Spinal cord (tissue), 10 donors: ENCODE data around the gene PRTN3. TPM values are rescaled to one million over a fixed set of nuclear protein-coding genes. Genes with fewer than 3 reads are reported as not detected.

Experiments
- DNase-seq, 6 donors: peaks; one replicate each; pipeline versions ENCODE4 v3.0.0 to v3.0.0-alpha.2; 2013 to 2015; ENCODE audit warnings: low spot score in 6 of 6, low read depth in 4 of 6
- H3K27ac ChIP-seq: one replicate; pipeline ENCODE4 v1.5.1; 2013; ENCODE audit warnings: low read depth, low read length, control low read depth
- H3K27me3 ChIP-seq: one replicate; pipeline ENCODE4 v1.6.1; 2013; ENCODE audit warnings: low read length; ENCODE audit not compliant: control insufficient read depth, insufficient read depth
- H3K36me3 ChIP-seq: one replicate; pipeline ENCODE4 v1.6.1; 2013; ENCODE audit warnings: low read length; ENCODE audit not compliant: control insufficient read depth, insufficient read depth
- H3K4me1 ChIP-seq: one replicate; pipeline ENCODE4 v1.6.1; 2013; ENCODE audit warnings: low read length; ENCODE audit not compliant: control insufficient read depth, insufficient read depth
- H3K4me3 ChIP-seq: one replicate; pipeline ENCODE4 v1.5.1; 2013; ENCODE audit warnings: low read depth, low read length, control low read depth
- H3K9me3 ChIP-seq: one replicate; pipeline ENCODE4 v1.6.1; 2013; ENCODE audit warnings: low read length; ENCODE audit not compliant: control insufficient read depth, insufficient read depth
- WGBS: methylation state at CpG from one replicate; pipeline ENCODE4 v1.1.5; 2013; ENCODE audit warnings: missing lambda C conversion rate; ENCODE audit not compliant: insufficient coverage; 5-methylcytosine and 5-hydroxymethylcytosine counted together
- long read RNA-seq, 4 donors: transcript quantifications; one replicate each; lab custom pipeline, GENCODE V29; 2026
- polyA plus RNA-seq, 2 donors: library from polyadenylated mRNA; unstranded; fragments of 120-200 nt; gene quantifications; one replicate each; pipeline ENCODE4 v1.2.1, GENCODE V29; 2013; ENCODE audit not compliant: insufficient read length in 2 of 2
- total RNA-seq, 2 donors: library from RNA; depleted of rRNA in 1 of 2; stranded (reverse); fragments of 120-200 nt in 1 of 2; fragments of >200 nt in 1 of 2; gene quantifications; one replicate each; pipeline versions ENCODE4 v1.2.3 to v1.2.4, GENCODE V29; 2013 to 2014
- donor health status: healthy.

The PRTN3 gene, protein sequence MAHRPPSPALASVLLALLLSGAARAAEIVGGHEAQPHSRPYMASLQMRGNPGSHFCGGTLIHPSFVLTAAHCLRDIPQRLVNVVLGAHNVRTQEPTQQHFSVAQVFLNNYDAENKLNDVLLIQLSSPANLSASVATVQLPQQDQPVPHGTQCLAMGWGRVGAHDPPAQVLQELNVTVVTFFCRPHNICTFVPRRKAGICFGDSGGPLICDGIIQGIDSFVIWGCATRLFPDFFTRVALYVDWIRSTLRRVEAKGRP
- 10 to 100 TPM in 1 of 2 donors, 1 to 10 TPM in 1; 3.8 to 37.1 TPM for total RNA-seq
- polyA plus RNA-seq: under 1 TPM; 0.41 to 0.72 TPM
- long read RNA-seq, donor 1: 0 reads
- long read RNA-seq, donor 2, partial matches to known transcripts: 0 of 1 reads
- long read RNA-seq, donor 2, other reads (novel, unspliced or antisense): 0 of 1 reads
- long read RNA-seq, donor 3: 0 reads
- long read RNA-seq, donor 4, partial matches to known transcripts: 0 of 5 reads
- long read RNA-seq, donor 4, other reads (novel, unspliced or antisense): 0 of 5 reads

DNA sequence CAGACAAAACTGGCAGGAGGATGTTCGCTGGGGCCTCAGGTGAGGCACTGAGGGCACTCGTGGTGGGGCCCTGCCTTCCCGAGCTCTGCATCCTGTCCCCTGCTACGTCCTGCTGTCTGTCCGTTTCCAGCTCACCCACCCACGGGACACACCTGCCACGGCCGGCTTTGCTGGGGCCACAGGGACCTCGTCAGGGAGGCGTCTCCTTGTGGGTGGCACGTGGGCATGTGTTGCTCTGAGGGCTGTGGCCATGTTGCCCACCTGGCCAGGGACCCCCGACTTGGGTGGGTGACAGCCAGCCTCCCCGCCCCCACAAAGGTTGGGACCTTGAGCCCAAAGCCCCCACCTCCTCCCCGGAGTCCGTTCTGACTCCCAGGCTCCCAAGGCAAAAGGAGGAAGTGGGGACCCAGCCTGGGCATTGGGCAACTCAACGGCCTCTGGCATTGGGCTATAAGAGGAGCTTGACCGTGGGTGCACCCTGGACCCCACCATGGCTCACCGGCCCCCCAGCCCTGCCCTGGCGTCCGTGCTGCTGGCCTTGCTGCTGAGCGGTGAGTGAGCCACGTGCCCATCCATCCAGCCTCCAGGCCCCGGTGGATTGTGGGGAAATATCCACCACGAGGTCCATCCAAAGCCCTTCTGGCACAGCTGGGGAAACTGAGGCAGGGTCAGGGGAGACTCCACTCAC lies at the start of gene PRTN3:
PRTN3 (plus strand) TSS at position 481 of the 688 bp plus-strand sequence; CDS start at position 491, 10 bp downstream.
- Histone ChIP-seq H3K36me3 (no peaks in the 10 kb centered on the region), H3K4me3 (no peak within 1 kb of the TSS), H3K27me3 (peaks cover 21% of the 10 kb centered on the region), H3K4me1 (peaks cover 13% of the 10 kb centered on the region), H3K9me3 (no peaks in the 10 kb centered on the region), H3K27ac (no peak within 1 kb of the TSS)
- WGBS: 85% methylated on average over 24 of the region's 24 CpGs
- DNase-seq: no peak

DNA sequence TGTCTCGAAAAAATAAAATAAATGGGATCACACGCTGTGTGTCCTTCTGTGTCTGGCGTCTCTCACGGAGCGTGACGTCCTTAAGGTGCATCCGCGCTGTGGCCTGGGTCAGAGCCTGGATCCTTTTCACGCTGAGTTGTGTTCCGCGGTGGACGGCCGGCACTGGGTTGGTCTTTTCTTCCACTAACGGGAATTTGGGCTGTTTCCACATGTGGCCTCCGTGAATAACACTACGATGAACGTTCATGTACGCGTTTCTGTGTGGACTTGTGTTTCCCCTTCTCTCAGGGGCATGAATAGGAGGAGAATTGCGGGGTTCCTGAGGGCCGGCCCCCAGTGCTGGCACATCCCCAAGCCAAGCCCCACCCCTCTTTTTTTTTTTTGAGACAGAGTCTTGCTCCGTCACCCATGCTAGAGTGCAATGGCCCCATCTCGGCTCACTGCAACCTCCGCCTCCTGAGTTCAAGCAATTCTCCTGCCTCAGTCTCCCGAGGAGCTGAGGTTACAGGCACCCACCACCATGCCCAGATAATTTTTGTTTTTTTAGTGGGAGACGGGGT lies 49.7 kb upstream of the PRTN3 start:
- DNase-seq: peak in 1 of 6 donors; percentile 1
- no peak overlapping the region for H3K4me3 ChIP-seq
- peaks cover 54% of the 10 kb centered on the region for H3K4me1 ChIP-seq
- WGBS: 57% methylated on average over 18 of the region's 26 CpGs
- no peak overlapping the region for H3K27ac ChIP-seq
- H3K36me3 ChIP-seq: no peaks in the 10 kb centered on the region
- H3K27me3 ChIP-seq: no peaks in the 10 kb centered on the region
- no peaks in the 10 kb centered on the region for H3K9me3 ChIP-seq

DNA sequence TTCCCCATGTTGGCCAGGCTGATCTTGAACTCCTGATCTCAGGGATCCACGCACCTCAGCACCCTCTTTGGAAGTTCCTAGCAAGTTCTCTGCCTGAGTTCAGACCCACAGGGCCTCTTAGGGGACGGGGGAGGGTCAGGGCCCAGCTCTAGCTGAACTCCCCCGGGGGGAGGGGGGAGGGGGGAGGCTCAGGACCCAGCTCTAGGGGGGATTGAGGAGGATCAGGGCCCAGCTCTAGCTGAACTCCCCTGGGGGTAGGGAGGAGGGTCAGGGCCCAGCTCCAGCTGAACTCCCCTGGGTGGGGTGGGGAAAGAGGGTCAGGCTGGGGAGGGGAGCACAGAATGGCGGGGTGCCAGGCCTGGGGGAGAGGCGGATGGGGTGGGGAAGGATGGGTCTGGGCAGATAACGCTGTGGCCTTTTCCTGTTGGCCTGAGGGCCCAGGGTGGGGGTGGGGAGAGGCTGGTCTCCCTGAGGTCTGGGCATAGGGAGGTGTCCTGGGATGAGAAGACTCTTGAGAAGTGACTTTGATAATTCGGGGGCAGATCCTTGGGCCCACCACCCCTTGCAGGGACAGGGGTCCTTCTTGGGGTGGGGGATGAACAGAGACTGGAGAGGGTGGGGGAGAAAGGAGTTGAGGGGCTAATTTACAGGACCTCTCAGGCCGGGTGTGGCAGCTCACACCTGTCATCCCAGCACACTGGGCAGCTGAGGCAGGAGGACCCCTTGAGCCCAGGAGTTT lies 49.1 kb upstream of the PRTN3 start:
- Histone ChIP-seq H3K27me3 (no peaks in the 10 kb centered on the region), H3K27ac (no peak overlapping the region), H3K36me3 (no peaks in the 10 kb centered on the region), H3K4me3 (no peak overlapping the region), H3K9me3 (no peaks in the 10 kb centered on the region), H3K4me1 (peaks cover 59% of the 10 kb centered on the region)
- 57% methylated on average over 6 of the region's 8 CpGs for WGBS
- peak in 1 of 6 donors; percentile 1 for DNase-seq

DNA sequence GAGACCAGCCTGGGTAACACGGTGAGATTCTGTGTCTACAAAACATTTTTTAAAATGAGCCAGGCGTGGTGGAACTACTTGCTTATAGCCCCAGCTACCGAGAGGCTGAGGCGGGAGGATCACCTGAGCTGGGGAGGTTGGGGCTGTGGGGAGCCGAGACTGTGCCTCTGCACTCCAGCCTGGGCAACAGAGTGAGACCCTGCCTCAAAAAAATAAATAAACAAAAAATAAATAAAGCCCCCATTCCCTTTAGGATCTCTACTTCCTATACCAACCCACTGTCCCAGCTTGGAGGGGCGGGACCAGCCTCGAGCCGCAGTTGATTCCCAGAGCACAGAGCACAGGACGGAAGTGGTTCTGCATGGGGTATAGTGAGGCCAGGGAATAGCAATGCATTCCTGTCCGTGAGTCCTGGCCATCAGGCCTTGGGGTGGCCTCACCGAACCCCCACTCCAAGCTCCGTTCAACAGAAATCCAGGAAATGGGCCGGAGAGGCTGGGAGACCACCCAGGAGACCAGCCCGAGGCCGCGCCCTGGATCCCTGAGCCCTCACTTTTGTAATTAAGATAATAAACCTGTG lies 48.4 kb upstream of the PRTN3 start:
- no peaks in the 10 kb centered on the region for H3K9me3 ChIP-seq
- no peak for DNase-seq
- no peak overlapping the region for H3K4me3 ChIP-seq
- no peak overlapping the region for H3K27ac ChIP-seq
- peaks cover 59% of the 10 kb centered on the region for H3K4me1 ChIP-seq
- 78% methylated on average over 8 of the region's 16 CpGs for WGBS
- no peaks in the 10 kb centered on the region for H3K36me3 ChIP-seq
- H3K27me3 ChIP-seq: no peaks in the 10 kb centered on the region

DNA sequence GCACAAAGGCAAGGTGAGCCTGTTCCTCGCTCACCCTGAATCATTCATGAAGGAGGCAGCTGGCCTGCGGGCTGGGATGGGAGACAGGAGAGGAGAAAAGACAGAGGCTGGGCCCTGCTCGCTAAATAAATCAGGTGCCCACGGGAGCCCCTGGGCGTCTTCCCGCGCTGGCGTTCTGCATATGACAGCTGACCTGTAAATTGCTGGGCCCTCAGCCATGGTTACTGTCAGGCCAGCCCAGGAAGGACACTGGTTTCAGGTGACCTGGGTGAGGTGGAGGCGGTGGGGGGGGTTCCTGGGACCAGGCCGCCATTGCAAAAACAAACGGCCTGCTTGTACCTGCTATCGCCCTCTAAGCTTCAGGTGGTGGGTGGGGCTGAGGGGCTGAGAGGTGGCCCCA lies 47.0 kb upstream of the PRTN3 start:
- Histone ChIP-seq H3K4me1 (peaks cover 53% of the 10 kb centered on the region), H3K9me3 (no peaks in the 10 kb centered on the region), H3K27me3 (no peaks in the 10 kb centered on the region), H3K27ac (no peak overlapping the region), H3K4me3 (no peak overlapping the region), H3K36me3 (peaks cover 8% of the 10 kb centered on the region)
- peak in 1 of 6 donors; percentile 1 for DNase-seq
- 85% methylated on average over 12 of the region's 12 CpGs for WGBS

DNA sequence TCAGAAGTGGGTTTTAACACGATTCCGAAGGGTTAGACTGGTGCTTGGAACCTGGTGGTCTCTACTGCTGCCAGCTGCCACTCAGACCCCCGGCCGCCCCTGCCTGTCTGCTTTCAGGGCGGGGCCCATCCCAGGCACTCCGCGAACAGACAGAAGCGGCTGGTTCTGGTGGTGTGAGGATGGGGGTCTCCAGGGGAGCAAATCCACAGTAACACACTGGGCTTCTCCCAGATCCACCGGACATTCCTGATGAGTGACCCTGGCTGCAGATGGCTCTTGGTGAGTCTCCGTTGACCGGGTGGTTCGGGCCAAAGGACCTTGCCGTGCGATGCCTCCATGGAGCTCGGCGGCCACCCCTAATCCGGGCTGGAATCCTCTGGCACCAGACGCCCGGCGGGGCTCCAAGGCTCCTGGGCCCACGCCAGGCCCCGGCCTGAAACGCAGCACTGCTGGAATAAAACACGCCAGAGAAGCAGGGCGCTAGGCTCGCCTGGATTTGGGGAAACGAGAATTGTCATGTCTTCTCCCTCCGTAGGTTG lies 45.7 kb upstream of the PRTN3 start:
- peak in 1 of 6 donors; percentile 40 for DNase-seq
- H3K27me3 ChIP-seq: no peaks in the 10 kb centered on the region
- H3K27ac ChIP-seq: peak overlapping the region; percentile 52
- no peak overlapping the region for H3K4me3 ChIP-seq
- H3K36me3 ChIP-seq: peaks cover 21% of the 10 kb centered on the region
- peaks cover 55% of the 10 kb centered on the region for H3K4me1 ChIP-seq
- 69% methylated on average over 25 of the region's 28 CpGs for WGBS
- H3K9me3 ChIP-seq: no peaks in the 10 kb centered on the region

DNA sequence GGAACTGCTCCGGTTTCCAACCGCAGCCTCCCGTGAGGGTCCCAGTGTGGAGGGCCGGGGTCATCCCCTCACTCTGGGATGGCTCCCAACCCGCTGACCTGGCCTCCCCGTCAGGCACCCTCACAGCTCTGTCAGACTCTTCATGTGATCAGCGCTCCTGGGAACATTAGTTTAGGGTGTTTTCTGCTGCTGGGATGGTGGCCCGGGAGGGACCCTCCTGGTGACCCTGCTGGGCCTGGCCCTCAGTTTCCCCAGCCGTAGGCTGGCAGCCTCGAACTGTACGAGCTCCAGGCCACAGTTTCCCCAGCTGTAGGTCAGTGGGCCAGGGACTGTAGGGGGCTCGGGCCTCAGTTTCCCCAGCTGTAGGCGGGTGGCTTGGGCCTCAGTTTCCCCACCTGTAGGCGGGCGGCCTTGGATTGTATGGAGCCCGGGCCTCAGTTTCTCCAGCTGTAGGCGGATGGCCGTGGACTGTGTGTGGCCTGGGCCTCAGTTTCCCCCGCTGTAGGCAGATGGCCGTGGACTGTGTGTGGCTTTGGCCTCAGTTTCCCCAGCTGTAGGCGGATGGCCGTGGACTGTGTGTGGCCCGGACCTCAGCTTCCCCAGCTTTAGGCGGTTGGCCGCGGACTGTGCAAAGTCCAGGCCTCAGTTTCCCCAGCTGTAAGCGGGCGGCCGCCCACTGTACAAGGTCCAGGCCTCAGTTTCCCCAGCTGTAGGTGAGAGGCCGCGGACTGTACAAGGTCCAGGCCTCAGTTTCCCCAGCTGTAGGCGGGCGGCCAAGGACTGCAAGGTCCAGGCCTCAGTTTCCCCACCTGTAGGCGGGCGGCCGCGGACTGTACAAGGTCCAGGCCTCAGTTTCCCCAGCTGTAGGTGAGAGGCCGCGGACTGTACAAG lies 44.9 kb upstream of the PRTN3 start:
- H3K9me3 ChIP-seq: no peaks in the 10 kb centered on the region
- H3K27ac ChIP-seq: peak overlapping the region; percentile 79
- H3K36me3 ChIP-seq: peaks cover 29% of the 10 kb centered on the region
- peak in 1 of 6 donors; percentile 10 for DNase-seq
- no peaks in the 10 kb centered on the region for H3K27me3 ChIP-seq
- H3K4me1 ChIP-seq: peaks cover 62% of the 10 kb centered on the region
- peak overlapping the region; percentile 72 for H3K4me3 ChIP-seq
- WGBS: 84% methylated on average over 37 of the region's 39 CpGs
